T follicular helper cell (primary cell): ENCODE data around the gene ELAPOR1.
"Not testable (repeated sequence)": the region's sequence is repeated elsewhere in the genome, so short reads cannot be mapped to it uniquely, and the experiment has no call there.

ENCODE experiments used
- DNase-seq: peaks from one replicate; pipeline ENCODE4 v3.0.0-alpha.2; 2020; ENCODE audit warnings: low read depth

ELAPOR1 gene

DNA sequence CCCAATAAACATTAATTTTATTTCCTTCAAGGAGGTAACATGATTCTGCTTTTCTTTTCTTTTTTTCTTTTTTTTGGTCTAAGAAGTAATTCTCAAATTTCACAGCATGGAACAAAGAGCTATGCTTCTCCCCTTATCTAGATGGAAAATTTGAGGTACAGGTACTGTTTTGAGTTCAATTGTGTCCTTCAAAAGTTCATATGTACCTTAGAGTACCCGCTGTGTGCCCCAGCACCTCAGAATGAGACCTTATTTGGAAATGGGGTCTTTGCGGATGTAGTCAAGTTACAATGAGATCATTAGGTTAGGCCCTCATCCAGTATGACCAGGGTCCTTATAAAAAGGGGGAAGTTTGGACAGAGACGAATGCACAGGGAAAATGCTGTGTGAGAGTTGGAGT is 22.0 kb downstream of the ELAPOR1 start:
- no peak for DNase-seq

- no peak for DNase-seq
Measured at GRCh38 chr1:109136766-109137165, 22.9 kb downstream of the ELAPOR1 start.

GRCh38 chr1:109137958-109138357 is 24.0 kb downstream of the ELAPOR1 start:
- DNase-seq = no peak

DNA sequence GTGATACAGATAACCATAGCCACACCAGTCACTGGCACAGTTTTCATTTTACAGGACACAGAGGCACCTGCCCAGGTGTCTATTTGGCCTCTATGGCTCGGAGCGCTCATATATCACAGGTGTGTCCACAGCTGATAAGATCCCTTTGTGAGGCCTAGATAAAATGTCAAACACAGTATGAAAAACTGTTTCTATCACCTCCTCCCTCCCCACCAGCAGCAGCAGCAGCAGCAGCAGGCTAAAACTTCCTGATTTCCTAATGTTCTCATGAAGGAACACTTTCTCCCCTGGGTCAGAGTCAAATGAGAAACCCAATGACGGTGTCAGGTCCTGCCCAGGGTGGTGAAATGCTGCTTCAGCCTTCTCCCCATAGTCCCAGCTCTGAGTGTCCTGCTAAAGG is 24.4 kb downstream of the ELAPOR1 start:
- DNase-seq = no peak

DNA sequence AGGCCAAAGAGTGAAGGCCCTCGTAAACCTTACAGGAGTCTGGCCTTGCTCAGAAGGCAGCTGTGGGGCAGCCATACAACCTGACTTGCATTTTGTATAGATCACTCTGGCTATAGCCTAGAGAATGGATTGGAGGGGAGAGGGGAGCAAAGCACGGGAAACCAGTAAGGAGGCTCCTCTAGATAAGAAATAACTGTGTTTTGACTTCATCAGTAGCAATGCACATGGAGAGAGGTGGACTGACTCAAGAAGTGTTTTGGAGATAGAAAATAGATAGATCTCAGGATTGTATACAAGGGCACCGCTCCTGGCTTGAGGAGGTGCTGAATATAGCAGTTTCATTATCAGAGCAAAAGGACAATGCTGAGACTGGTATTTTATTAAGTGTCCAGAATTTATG is 26.5 kb downstream of the ELAPOR1 start:
- no peak for DNase-seq

DNA sequence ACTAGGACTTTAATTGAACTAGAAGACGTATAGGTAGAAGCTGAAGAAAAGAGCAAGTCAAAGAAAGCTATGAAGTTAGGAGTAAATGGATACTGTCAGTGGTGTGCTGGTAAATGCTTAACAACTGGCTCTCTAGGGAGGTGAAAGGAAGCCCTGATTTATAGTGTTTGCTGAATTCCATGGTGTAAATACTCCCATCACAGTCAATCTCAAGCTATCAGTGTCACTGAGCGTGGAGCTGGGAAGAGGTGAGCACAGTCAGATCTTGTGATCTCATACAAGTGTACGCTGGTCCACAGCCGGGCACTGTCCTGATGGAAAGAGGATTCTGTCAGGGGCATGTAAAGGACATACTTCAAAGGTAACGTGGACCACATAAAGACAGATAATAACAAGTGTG is 28.3 kb downstream of the ELAPOR1 start:
- DNase-seq = no peak

DNA sequence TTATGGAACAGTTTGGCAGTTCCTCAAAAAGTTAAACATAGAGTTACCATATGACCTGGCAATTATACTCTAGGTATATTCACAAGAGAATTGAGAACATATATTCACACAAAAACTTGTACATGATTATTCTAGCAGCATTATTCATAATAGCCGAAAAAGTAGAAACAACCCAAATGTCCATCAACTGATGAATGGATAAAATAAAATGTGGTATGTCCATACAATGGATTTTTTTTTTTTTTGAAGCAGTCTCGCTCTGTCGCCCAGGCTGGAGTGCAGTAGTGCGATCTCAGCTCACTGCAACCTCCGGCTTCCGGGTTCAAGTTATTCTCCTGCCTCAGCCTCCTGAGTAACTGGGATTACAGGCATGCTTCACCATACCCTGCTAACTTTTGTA is 28.8 kb downstream of the ELAPOR1 start:
- not testable (repeated sequence) for DNase-seq

DNA sequence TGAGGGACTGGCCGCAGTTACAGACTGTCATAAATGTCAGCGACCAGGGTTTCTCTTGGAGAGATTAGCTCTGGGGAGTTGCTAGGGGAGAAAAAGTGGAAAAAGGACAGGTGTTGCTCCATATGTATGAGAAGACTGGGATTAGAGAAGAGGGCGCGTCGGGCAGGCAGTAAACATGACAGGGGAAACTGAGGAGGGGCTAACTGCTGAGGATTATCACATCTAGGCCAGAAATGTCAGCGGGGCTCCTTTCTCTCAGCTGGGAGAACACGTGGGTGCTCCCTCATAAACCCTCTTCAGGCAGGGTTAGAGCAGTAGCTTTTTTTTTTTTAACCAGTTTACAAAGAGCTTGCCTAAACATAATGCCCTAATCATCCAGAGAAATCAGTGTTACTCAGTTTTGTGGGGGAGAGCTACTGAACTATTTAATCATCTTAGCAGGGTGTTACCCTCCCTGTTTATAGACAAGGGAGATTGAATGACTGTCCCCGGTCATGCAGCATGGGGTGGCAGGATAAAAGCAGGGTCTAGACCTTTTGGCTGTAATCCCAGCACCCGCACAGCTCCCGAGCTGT is 35.2 kb downstream of the ELAPOR1 start:
- no peak for DNase-seq

- DNase-seq = no peak
Measured at GRCh38 chr1:109149874-109150601, 36.1 kb downstream of the ELAPOR1 start.

GRCh38 chr1:109151146-109151990 is 37.5 kb downstream of the ELAPOR1 start:
- no peak for DNase-seq

DNA sequence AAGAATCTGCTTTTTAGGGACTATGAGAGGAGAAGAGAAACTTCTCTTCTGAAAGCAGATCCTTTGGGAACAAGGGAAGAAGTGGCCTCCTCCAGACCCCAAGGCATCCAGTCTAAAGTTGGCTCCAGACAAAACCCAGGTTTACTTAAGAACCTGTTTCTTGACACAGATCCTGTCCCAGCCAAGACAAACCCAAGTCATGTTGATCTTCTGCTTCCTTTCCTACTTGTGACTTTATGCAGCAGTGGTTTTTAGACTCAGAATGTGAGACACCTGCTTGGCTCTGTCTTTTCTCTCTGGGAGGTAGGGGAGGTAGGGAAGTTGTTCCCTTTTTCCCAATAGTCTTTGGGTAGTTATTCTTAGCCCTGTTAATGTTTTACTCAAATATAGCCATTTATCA is 38.3 kb downstream of the ELAPOR1 start:
- DNase-seq = no peak

DNA sequence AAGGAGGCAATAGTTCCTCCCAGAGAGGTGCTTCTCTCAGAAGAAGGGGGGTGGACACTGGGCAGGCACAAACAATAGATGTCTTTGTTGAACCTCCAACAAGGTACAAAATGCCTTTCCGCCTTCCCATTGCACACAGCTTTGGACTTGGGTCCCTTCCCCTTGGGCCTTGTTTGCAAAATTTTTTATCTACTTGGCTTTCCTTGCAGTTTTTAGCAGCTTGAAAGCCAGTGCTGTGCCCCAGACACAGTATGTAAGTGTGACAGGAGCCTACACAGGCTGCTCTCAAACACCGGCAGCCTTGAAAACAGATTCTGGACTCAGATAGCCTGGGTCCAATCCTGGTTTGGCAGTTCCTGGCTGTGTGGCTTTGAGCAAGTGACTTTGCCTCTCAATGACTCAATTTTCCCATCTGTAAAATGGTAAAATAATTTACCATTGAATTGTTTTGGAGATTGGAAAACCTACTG is 43.0 kb downstream of the ELAPOR1 start:
- DNase-seq = no peak

DNA sequence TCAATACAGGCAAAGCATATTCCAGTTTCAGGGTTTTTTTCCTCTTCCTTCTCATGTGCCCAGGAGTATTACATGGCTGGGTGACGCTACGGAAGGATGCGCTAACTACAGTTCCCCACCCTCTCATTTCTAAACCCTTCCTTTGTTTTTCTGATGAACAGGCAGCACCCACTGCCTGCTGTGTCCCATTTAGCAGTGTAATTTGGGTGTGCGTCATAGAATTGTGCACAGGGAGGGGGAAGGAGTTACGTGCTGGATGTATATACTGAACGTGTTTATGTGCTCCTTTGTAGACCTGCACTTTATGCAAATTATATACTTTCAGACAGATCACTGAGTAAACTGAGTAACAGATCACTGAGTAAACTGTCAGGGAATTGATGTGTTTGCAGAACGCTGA is 44.5 kb downstream of the ELAPOR1 start:
- DNase-seq = no peak

DNA sequence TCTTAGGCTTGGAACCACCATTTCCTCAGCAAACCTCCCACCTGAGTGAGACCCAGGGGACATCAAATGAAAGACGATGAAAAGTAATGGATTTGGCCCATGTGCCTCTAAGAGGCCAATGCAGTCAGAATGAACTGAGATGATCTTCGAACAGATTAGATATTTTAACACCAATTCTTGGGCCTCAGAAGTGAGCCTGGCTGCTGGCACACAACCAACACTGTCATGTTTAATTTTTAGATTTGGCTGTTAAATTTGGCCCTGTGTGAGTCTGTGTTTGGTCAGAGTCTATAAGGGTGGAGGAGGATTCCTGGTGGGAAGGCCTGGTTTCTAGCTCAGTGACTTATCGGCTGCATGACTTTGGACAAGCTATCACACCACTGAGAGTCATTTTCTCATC is 45.4 kb downstream of the ELAPOR1 start:
- DNase-seq = no peak

DNA sequence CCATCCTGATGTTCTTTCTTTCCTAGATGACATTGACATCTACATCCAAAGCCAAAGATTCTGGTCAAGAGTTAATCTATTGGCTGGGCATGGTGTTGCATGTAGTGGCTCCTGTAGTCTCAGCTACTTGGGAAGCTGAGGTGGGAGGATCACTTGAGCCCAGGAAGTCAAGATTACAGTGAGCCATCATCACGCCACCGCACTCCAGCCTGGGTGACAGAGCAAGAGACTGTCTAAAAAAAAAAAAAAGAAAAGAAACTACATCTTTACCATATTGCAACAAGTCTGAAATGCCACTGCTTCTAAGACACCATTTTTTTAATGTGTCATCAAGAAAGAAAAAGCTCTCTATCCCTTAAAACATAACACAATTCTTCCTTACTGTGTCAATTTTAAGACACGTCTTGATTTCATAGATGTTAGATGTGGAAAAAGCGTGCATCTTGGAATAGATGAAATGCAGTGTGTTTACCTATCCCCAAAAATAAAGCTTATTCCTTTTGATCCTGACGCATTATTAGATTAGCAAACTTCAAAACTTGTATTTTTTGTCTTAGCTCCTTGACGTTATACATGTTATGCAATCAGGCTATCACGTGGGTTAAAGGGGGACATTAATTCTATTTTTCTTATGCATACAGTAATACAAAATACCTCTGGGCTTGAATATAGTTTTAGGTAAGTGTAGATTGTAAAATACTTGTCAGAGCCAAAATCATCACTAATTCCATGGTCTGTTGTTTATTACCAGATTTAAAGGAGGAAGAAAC is 46.3 kb downstream of the ELAPOR1 start:
- no peak for DNase-seq

DNA sequence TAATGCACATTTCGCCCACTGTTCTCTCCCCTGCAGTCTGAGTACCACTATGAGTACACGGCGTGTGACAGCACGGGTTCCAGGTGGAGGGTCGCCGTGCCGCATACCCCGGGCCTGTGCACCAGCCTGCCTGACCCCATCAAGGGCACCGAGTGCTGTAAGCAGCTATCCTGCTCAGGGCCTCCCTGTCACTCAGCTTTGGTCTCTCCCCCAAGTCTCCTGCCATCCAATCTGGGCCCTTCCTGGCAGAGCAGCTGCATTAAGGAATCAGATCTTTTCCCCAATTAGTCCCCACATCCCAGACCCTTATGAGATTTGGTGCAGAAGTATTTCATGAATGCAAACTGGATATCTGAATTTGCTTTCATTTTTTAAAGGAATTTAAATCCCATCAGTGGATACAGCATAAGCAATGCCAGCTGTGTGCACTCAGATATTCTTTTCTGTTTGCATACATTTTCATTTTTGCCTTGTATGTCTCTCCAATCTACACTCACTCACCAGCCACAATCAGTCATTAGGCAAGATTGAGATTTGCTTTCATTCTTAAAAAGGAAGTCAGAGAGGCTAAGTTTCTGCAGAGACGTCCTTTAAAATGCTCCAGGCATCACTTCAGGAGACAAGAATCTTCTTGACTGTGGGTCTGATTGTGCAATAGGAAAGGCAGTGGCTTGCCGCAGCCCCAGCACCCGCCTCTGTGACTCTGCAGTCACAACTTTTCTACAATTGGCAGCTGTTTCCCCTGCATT is 48.1 kb downstream of the ELAPOR1 start:
- no peak for DNase-seq

- DNase-seq = no peak
Measured at GRCh38 chr1:109162626-109163025, 48.7 kb downstream of the ELAPOR1 start.

- no peak for DNase-seq
Measured at GRCh38 chr1:109163551-109163950, 49.6 kb downstream of the ELAPOR1 start.
